ENCODE data around the gene IL1RAPL2. TPM values are rescaled to one million over a fixed set of nuclear protein-coding genes. Genes with fewer than 3 reads are reported as not detected.

Gene IL1RAPL2
- total and polyA plus RNA-seq, 2 of the 4 experiments (the other 2 are of a cell fraction) = 0.03 TPM; not detected in 1

DNA sequence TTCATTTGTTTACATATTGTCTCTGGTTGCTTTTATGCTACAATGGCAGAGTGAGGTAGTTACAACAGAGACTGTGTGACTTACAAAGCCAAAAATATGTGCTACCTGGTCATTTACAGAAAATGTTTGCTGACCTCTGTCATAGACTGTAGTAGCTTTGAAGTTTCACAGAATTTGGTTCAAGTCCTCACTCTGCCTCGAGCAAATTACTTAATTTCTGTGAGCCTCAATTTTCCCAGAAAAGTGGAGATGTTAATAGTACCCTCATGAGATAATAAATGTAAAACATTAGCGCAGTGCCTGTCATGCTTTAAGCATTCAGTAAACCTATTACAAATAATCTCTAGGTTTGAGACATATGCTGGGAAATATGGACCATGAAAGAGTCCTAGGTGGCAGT is 1237.9 kb downstream of the IL1RAPL2 start:
- WGBS, 2 experiments (ENCODE audit: extremely low coverage in 2 of 2, insufficient read length in 1 of 2) = no CpG with 5 or more reads among the region's 2 CpGs
- in situ Hi-C loops (cut with MboI; ENCODE audit: low sequenced_read_pairs) (no loop called here), dilution Hi-C loops (cut with HindIII; ENCODE audit: low sequenced_read_pairs, unreplicated experiment) (no loop called here), intact Hi-C loops (cut with micrococcal nuclease) (no loop called here)
- Histone ChIP-seq H2AFZ (replicated peaks; ENCODE audit: low read length, poor library complexity) (no peak overlapping the region), H3K56ac (ENCODE audit: extremely low read depth, insufficient read depth, low read length) (no peak overlapping the region), H3K27me3 (ENCODE audit: control insufficient read depth, insufficient read depth, low read length) (no peaks in the 10 kb centered on the region), H3K79me1 (ENCODE audit: low read depth in 1 of 2, low read length in 2 of 2) (no peaks in the 10 kb centered on the region), H3K4me2 (ENCODE audit: low read depth, low read length) (no peak overlapping the region), H3K36me3 (ENCODE audit: control insufficient read depth, insufficient read depth, low read length) (no peaks in the 10 kb centered on the region), H4K91ac (ENCODE audit: insufficient read depth, low read depth, low read length) (no peak overlapping the region), H4K5ac (ENCODE audit: low read depth, low read length) (no peak overlapping the region), H4K20me1 (ENCODE audit: insufficient read depth, low read length) (no peaks in the 10 kb centered on the region), H4K8ac (ENCODE audit: low read depth in 2 of 2, low read length in 2 of 2) (no peak overlapping the region), H3K4me1 (ENCODE audit: control insufficient read depth, insufficient read depth, low read length) (no peaks in the 10 kb centered on the region), H3K9me3 (ENCODE audit: control insufficient read depth, insufficient read depth, low read length) (no peaks in the 10 kb centered on the region), H3K23ac (ENCODE audit: low read depth, low read length) (no peak overlapping the region), H3K14ac (replicated peaks; ENCODE audit: low read depth, low read length) (no peak overlapping the region), H3K4me3 (ENCODE audit: insufficient read depth, low read depth, low read length) (no peak overlapping the region), H3K27ac (ENCODE audit: insufficient read depth, low read length) (no peak overlapping the region), H3K9ac (ENCODE audit: low read depth, low read length) (no peak overlapping the region), H3K9me1 (ENCODE audit: insufficient read depth, low read length) (no peaks in the 10 kb centered on the region), H2BK120ac (ENCODE audit: low read depth, low read length) (no peak overlapping the region), H3K18ac (ENCODE audit: low read depth, low read length) (no peak overlapping the region), H2BK20ac (ENCODE audit: low read depth, low read length) (no peak overlapping the region), H2BK15ac (ENCODE audit: low read depth, low read length) (no peak overlapping the region), H2AK9ac (replicated peaks; ENCODE audit: low read depth, low read length, poor library complexity) (no peak overlapping the region), H2AK5ac (ENCODE audit: low read depth, low read length) (no peak overlapping the region), H3K4ac (ENCODE audit: low read depth, low read length) (no peak overlapping the region), H2BK5ac (ENCODE audit: low read depth, low read length, poor library complexity, severe bottlenecking) (no peak overlapping the region)
- ChIA-PET POLR2A (ENCODE audit: unreplicated experiment) (no interaction called here), CTCF (no interaction called here)
- no TSS peak for BruUV-seq (replicated peaks)
- ATAC-seq (ENCODE audit: low read depth) = no peak
- TF ChIP-seq CTCF (conservative IDR thresholded peaks at IDR 0.05; ENCODE audit: low read depth, low read length) (no peak), RCOR1 (IDR thresholded peaks at IDR 0.05; ENCODE audit: insufficient replicate concordance, low read length) (no peak), MXI1 (IDR thresholded peaks at IDR 0.05; ENCODE audit: borderline replicate concordance, low read depth, low read length) (no peak), RFX5 (IDR thresholded peaks at IDR 0.05; ENCODE audit: low read depth, low read length) (no peak), NFE2L2 (IDR thresholded peaks at IDR 0.05; ENCODE audit: low read depth, low read length) (no peak), FOS (IDR thresholded peaks at IDR 0.05; ENCODE audit: low read depth, low read length) (no peak), MAFK (IDR thresholded peaks at IDR 0.05; ENCODE audit: low read depth, low read length) (no peak), CEBPB (IDR thresholded peaks at IDR 0.05; ENCODE audit: low read depth, low read length) (no peak), POLR2A (IDR thresholded peaks at IDR 0.05; ENCODE audit: low read depth, low read length) (no peak), MAZ (IDR thresholded peaks at IDR 0.05; ENCODE audit: borderline replicate concordance, low read depth, low read length) (no peak), SMC3 (IDR thresholded peaks at IDR 0.05; ENCODE audit: low read depth, low read length) (no peak), RAD21 (IDR thresholded peaks at IDR 0.05; ENCODE audit: low read length) (no peak), CHD1 (IDR thresholded peaks at IDR 0.05; ENCODE audit: low read depth, low read length) (no peak), BHLHE40 (IDR thresholded peaks at IDR 0.05; ENCODE audit: low read depth, low read length) (no peak)
- TF ChIP-seq, protein P1, sequence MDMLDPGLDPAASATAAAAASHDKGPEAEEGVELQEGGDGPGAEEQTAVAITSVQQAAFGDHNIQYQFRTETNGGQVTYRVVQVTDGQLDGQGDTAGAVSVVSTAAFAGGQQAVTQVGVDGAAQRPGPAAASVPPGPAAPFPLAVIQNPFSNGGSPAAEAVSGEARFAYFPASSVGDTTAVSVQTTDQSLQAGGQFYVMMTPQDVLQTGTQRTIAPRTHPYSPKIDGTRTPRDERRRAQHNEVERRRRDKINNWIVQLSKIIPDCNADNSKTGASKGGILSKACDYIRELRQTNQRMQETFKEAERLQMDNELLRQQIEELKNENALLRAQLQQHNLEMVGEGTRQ (IDR thresholded peaks at IDR 0.05; ENCODE audit: low read depth, low read length) = no peak
- TF ChIP-seq, protein P2, sequence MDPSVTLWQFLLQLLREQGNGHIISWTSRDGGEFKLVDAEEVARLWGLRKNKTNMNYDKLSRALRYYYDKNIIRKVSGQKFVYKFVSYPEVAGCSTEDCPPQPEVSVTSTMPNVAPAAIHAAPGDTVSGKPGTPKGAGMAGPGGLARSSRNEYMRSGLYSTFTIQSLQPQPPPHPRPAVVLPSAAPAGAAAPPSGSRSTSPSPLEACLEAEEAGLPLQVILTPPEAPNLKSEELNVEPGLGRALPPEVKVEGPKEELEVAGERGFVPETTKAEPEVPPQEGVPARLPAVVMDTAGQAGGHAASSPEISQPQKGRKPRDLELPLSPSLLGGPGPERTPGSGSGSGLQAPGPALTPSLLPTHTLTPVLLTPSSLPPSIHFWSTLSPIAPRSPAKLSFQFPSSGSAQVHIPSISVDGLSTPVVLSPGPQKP (IDR thresholded peaks at IDR 0.05; ENCODE audit: borderline replicate concordance, low read depth, low read length) = no peak
- DNase-seq = no peak
